HG03135 (cell line): ENCODE data around the gene MBD3L1.
A peak's percentile ranks its signal among the peaks of the same experiment; 100 is the strongest.

Source experiments
- ATAC-seq: cut with Tn5 transposase; IDR thresholded peaks from one replicate; pipeline ENCODE4 v1.9.1; 2021; ENCODE audit warnings: mild to moderate bottlenecking, moderate library complexity; ENCODE audit not compliant: unreplicated experiment

Gene MBD3L1

GRCh38 chr19:8832132-8833021 is at the start of gene MBD3L1, which contains the start of gene ZNF558:
Gene MBD3L1 (plus strand): TSS chr19:8832377. CDS start chr19:8842679, 10,302 bp downstream.
Gene ZNF558 (minus strand): TSS chr19:8832304. CDS start chr19:8822659, 9,645 bp downstream.
- peak; percentile 88 for ATAC-seq

GRCh38 chr19:8794823-8795222 is 37.4 kb upstream of the MBD3L1 start:
- no peak for ATAC-seq

- ATAC-seq: no peak
Observed at GRCh38 chr19:8806661-8807060, 25.5 kb upstream of the MBD3L1 start.

GRCh38 chr19:8811315-8812172 is 20.6 kb upstream of the MBD3L1 start:
- no peak for ATAC-seq

GRCh38 chr19:8814176-8814575 is 18.0 kb upstream of the MBD3L1 start:
- no peak for ATAC-seq

GRCh38 chr19:8815780-8816179 is 16.4 kb upstream of the MBD3L1 start:
- no peak for ATAC-seq

- ATAC-seq: no peak
Observed at GRCh38 chr19:8820234-8820633, 11.9 kb upstream of the MBD3L1 start.

GRCh38 chr19:8821748-8822241 is 10.4 kb upstream of the MBD3L1 start:
- ATAC-seq: no peak

GRCh38 chr19:8826371-8826770 is 5.8 kb upstream of the MBD3L1 start:
- no peak for ATAC-seq

GRCh38 chr19:8827277-8827676 is 4.9 kb upstream of the MBD3L1 start:
- ATAC-seq: no peak

GRCh38 chr19:8831373-8831772 is 804 bp upstream of the MBD3L1 start:
- ATAC-seq: no peak

- peak; percentile 26 for ATAC-seq
Observed at GRCh38 chr19:8831832-8832131, 395 bp upstream of the MBD3L1 start.

- ATAC-seq: no peak
Observed at GRCh38 chr19:8835446-8835845, 3.3 kb downstream of the MBD3L1 start.

GRCh38 chr19:8835877-8836276 is 3.7 kb downstream of the MBD3L1 start:
- ATAC-seq: no peak

- ATAC-seq: no peak
Observed at GRCh38 chr19:8840708-8841107, 8.5 kb downstream of the MBD3L1 start.

GRCh38 chr19:8846819-8847218 is 14.6 kb downstream of the MBD3L1 start:
- no peak for ATAC-seq

- ATAC-seq: no peak
Observed at GRCh38 chr19:8849232-8849631, 17.1 kb downstream of the MBD3L1 start.

GRCh38 chr19:8850488-8850887 is 18.3 kb downstream of the MBD3L1 start:
- ATAC-seq: no peak

GRCh38 chr19:8858260-8858659 is 26.1 kb downstream of the MBD3L1 start:
- no peak for ATAC-seq

GRCh38 chr19:8866344-8866743 is 34.2 kb downstream of the MBD3L1 start:
- ATAC-seq: no peak

GRCh38 chr19:8877854-8878705 is 45.9 kb downstream of the MBD3L1 start:
- ATAC-seq: no peak
